ENCODE data around the gene CSRP2.

CSRP2 gene

GRCh38 chr12:76891609-76892008 is 12.8 kb upstream of the CSRP2 start:
- DNase-seq (ENCODE audit: low read depth in 2 of 2), result no peak

GRCh38 chr12:76890151-76891143 is 11.6 kb upstream of the CSRP2 start:
- peak; percentile 12 to 55 for DNase-seq (ENCODE audit: low read depth in 2 of 2)

GRCh38 chr12:76888775-76889174 is 10.0 kb upstream of the CSRP2 start:
- DNase-seq (ENCODE audit: low read depth in 2 of 2), result no peak

GRCh38 chr12:76883811-76884210 is 5.0 kb upstream of the CSRP2 start:
- DNase-seq (ENCODE audit: low read depth in 2 of 2), result no peak

GRCh38 chr12:76883151-76883550 is 4.3 kb upstream of the CSRP2 start:
- DNase-seq (ENCODE audit: low read depth in 2 of 2), result no peak

- no peak for DNase-seq (ENCODE audit: low read depth in 2 of 2)
Measured at GRCh38 chr12:76882367-76882766, 3.5 kb upstream of the CSRP2 start.

- no peak for DNase-seq (ENCODE audit: low read depth in 2 of 2)
Measured at GRCh38 chr12:76881142-76881541, 2.3 kb upstream of the CSRP2 start.

DNA sequence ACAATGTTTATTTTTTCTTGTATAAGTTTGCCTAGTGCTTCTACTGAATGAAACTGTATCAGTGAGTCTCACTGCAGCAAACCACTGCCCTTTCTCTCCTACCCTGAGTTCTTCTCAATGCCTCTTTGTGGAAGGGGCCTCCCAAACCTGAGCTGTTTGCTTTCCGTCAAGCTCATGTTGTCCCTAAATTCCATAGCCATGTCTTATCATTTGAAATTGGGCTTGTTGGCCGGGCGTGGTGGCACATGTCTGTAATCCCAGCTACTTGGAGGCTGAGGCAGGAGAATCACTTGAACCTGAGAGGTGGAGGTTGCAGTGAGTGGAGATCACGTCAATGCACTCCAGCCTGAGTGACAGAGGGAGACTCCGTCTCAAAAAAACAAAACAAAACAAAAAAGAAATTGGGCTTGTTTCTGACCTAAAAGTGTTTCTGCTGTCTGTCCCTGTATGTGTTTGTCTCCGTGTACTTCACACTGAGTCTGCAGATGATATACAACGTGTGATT is 1.8 kb upstream of the CSRP2 start:
- DNase-seq (ENCODE audit: low read depth in 2 of 2), result no peak

DNA sequence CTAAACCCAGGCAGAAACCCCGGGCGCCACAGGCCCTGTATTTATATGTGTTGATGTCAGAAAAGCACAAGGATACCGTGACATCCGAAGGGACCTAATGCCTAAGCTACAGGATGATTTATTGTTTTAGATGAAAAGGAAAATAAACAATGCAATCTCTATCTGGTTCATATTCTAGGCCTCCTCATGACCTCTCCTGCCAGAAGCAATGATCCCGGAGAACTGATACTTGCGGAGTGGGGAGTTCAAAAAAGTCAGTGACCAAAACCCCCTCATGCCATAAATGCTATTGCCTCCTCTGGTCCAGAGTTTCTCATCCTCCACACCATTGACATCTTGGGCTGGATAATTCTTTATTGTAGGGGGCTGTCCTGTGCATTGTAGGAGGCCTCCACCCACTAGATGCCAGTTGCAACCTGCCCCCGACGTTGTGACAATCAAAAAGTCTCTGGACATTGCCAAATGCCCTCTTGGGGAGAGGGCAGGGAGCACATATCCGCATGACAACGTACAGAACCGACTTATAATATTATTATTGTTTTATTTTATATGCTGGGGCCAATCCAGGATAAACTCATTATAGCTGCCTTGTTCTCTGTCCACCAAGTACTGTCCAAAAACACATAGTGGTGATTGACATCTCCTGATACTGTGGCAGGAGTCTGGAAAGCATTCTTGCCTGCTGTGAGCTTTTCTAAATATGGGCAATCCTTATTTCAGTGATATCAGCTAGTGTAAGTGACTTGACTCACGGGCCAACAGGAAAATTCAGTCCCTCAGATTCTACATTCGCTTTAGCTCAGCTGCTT is 1.1 kb upstream of the CSRP2 start:
- no peak for DNase-seq (ENCODE audit: low read depth in 2 of 2)

DNA sequence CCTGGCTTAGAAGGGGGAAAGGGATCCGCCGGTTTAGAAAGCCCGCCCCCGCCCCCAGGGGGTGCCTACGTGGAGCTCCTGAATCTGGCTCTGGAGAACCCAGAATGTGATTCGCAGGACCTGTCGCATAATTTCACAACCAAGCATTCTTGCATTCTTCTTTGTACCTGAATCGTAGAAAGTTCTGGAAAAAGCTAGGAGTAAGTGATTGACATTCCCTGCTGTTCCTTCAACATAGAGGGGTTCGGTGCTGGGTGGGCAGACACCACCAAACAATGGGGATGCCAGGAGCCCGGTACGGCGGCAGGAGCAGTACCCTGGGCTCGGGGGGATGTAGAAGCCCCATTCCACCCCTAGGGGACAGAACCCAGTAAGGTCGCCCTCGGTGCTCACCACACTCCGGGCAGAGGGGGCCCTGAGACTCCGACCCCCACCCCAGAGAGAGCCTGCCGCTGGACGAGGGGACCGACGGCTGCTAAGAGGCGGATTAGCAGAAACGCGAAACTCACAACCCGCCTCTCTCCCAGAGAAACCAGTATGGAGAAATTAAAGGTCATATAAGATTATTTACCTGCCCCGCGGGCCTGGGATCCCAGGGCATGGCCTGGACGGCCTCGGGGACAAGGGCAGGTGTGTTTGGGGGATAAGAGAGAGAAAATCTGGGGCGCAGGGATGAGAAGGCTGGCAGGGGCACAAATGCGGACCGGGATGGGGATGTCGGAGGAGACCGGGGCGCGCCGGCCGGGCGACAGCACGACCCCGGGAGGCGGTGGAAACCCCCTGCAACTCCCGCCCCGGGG is 520 bp downstream of the CSRP2 start:
- peak in 1 of 2 donors; percentile 1 for DNase-seq (ENCODE audit: low read depth in 2 of 2)

- DNase-seq (ENCODE audit: low read depth in 2 of 2), result no peak
Measured at GRCh38 chr12:76876696-76877229, 2.1 kb downstream of the CSRP2 start.

DNA sequence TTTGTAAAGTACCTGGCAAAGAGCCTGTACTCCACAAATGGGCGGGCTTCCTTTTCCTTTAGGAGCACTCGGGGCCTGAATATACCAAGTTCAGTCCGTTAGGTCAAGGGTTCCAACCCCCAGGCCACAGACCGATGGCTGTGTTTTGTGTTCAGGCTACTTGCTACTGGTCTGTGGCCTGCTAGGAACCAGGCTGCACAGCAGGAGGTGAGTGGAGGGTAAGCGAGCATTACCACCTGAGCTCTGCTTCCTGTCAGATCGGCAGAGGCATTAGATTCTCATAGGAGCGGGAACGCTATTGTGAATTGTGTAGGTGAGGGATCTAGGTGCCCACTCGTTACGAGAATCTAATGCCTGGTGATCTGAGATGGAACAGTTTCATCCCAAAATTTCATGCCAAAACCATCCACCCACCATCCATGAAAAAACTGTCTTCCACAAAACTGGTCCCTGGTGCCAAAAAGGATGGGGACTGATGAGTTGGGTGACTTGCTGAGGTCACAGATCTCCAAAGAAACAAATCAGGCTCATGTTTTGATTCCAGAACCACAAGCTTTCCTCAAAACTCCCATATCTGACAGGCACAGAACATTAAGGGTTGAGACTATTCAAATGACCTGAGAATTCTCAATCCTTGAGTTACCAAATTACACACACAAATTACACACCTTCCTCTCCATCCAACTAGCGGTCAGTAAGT is 4.2 kb downstream of the CSRP2 start:
- no peak for DNase-seq (ENCODE audit: low read depth in 2 of 2)

DNA sequence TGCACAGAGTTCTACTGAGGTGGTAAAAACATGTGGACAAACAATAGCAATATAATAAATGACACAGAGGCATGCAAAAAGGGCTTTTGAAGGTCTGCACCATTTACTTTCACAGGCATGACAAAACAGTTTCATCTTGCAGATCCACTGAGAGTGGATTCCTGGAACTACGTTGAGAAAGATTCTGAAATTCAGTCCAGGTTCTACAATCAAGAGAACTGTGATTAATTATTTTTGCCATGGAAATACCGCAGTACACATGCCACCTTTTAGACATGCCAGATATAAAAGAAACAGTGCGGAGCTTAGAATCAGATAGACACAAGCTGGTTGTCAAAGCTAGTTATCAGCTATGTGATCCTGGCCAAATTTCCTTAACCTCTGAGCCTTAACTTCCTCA is 4.8 kb downstream of the CSRP2 start:
- DNase-seq (ENCODE audit: low read depth in 2 of 2), result no peak

- no peak for DNase-seq (ENCODE audit: low read depth in 2 of 2)
Measured at GRCh38 chr12:76872415-76872814, 6.4 kb downstream of the CSRP2 start.

DNA sequence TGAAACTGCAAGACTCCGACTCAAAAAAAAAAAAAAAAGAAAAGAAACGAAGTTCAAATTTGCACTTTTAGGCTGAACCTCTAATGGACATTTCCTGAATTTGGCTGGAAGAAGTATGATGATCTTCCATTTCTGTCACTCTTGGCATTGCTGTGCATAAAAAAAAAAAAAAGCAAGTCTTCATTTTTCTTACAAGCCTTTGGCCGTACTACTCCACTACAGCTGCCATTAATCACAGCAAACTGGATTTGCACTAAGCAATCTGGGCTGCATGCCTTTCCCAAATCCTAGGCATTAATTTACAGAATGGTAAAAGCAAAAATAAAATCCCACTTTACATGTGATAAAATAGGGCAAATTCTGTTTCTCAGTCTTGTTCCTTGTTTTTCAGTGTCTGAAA is 7.1 kb downstream of the CSRP2 start:
- no peak for DNase-seq (ENCODE audit: low read depth in 2 of 2)

GRCh38 chr12:76871082-76871481 is 7.7 kb downstream of the CSRP2 start:
- DNase-seq (ENCODE audit: low read depth in 2 of 2), result no peak

DNA sequence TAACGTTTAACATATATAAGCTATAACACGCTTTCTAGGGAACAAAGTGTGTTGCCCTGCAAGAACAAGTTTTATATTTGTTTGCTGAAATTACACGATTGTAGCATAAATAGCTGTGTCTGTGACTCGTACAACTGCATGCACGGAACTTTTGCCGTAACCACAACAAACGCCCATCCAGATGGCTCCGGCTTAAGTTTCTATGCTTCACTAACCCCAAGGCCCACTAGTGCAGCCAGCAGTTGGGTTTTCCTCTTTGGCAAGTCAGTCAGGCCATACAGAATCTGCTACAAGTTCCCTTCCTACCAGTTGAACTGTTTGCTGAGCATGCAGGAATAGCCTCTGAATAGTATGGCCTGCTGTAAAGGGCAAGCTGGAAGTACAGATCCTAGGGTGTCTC is 12.1 kb downstream of the CSRP2 start:
- DNase-seq (ENCODE audit: low read depth in 2 of 2), result no peak

- no peak for DNase-seq (ENCODE audit: low read depth in 2 of 2)
Measured at GRCh38 chr12:76866151-76866567, 12.7 kb downstream of the CSRP2 start.

GRCh38 chr12:76864791-76865400 is 13.9 kb downstream of the CSRP2 start:
- DNase-seq (ENCODE audit: low read depth in 2 of 2), result no peak

DNA sequence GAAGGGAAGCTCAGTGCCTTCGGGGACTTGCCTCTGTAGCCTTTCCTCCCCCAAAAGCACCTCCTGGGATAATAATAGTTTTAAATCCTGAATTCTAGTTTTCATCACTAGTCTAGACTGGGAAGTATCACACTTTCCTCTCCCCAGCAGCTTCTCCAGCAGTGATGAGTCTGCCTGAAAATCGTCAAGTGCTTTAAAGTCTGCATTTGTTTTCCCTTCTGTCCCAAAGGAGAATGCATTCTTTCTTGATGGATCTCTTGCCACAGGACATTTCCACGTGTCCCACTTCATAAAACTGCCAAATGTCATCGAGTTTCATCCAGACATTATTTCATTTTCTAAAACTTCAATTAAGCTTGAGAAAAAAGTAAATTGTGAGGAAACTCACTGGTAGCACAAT is 15.0 kb downstream of the CSRP2 start:
- no peak for DNase-seq (ENCODE audit: low read depth in 2 of 2)

Measured in stimulated activated CD8-positive, alpha-beta memory T cell treated with anti-CD3 and anti-CD28 coated beads, Interleukin-2, amount 100 ng/mL, for 48 hours (primary cell).